T-helper 1 cell treated with Interleukin-12 subunit alpha and Interleukin-12 subunit beta and Interleukin-4 antibody, amounts not matched to agents 30 ng/mL and 1 ng/mL, for 36 hours (primary cell): ENCODE measurements around the gene ME3. TPM values are rescaled to one million over a fixed set of nuclear protein-coding genes. Genes with fewer than 3 reads are reported as not detected.
"Not testable (repeated sequence)": the region's sequence is repeated elsewhere in the genome, so short reads cannot be mapped to it uniquely, and the experiment has no call there.

ENCODE experiments used
- intact Hi-C: fragments of 100-400 bp; cut with micrococcal nuclease; formaldehyde crosslinking; loops from one replicate; pipeline ENCODE4 v1.15.1; 2024
- total RNA-seq: library from RNA; stranded (reverse); gene quantifications from 2 replicates; pipeline ENCODE4 v1.2.3, GENCODE V29; 2022

ME3 gene
- total RNA-seq, 1 donor from 2014 or later = 4.9 TPM

DNA sequence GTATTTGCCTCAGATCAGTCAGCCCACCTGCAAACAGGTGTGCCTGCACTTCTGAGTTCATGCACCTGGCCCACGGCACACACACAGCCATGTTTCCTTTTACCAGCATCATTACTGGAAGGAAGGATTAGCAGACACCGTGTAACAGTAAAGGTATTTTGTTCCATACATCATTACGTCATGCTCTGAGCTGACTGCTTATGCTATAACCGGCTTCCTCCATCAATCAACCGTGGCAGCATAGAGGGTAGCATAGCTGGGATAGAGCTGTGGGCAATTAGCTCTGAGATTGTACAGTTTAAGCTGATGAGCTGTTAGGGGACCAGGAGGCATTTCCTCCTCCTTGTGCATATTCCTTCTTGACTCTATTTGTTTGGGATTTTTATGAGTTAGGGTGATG is 102.4 kb downstream of the ME3 start:
- intact Hi-C loops = no loop called here

DNA sequence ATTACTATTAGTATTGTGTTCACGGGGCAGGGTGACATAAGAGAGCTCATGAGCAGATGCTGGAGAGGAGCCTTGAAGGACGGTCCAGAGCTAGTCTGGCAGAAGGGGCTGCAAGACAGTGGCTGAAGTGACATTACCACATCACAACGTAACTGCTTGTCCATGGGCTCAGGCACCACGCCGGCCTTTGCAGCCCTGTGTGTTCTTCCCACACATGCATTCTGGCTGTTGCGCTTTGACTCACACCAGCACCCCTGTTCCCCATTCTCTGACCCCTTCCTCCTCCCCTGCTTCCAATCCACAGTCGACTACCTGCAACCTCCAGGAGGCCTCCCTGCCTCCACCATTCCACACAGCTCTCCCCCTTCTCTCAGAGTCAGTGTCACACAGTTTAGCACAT is 103.3 kb downstream of the ME3 start:
- intact Hi-C loops = no loop called here

DNA sequence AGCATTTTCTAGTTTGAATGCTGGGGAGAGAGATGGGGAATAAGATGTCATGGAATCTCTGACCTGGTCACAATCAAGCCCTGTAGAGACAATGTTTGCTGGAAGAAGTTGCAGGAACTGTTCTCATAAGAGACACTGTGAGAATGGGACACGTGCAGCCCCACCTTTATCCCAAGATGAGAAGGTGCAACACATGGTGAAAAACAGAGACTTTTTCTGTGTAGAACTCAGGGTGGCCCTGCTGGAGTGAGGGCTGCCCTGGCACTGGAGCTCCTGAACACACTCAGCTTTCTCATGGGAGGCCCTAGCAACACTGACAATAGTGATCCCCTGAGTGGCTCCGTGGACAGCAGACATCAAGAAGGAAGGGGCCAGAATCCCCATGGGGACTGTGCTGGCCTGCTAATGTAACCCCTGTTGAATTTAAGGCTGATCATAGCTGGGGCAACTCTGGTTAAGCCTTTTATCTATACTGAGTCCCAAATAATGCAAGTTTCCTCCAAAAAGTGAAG is 106.6 kb downstream of the ME3 start:
- intact Hi-C loops = no loop called here

DNA sequence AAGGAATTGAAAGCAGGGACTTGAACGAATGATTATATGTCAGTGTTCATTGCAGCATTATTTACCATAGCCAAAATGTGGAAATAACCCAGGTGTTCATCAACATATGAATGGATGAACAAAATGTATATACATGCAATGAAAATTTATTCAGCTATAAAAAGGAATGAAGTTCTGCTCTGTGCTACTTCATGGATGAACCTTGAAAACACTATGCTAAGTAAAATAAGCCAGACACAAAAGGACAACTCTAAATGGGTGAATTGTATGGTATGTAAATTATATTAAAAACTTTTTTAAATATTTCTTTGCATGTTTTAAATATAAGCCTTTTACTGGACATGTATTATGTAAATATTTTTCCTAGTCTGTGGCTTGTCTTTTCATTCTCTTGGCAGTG is 107.0 kb downstream of the ME3 start:
- intact Hi-C loops = no loop called here

DNA sequence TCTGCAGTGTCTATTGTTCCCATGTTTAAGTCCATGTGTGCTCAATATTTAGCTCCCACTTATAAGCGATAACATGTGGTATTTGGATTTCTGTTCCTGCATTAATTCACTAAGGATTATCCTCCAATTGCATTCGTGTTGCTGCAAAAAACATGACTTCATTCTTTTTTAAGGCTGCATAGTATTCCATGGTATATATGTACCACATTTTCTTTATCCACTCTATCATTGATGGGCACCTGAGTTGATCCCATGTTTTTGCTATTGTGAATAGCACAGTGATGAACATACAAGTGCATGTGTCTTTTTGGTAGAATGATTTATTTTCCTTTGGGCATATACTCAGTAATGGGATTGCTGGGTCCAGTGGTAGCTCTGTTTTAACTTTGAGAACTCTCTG is 109.6 kb downstream of the ME3 start:
- intact Hi-C loops = not testable (repeated sequence)

- intact Hi-C loops = no loop called here
Measured at GRCh38 chr11:86559311-86559945, 113.0 kb downstream of the ME3 start.

GRCh38 chr11:86558841-86559240 is 113.6 kb downstream of the ME3 start:
- intact Hi-C loops = no loop called here

GRCh38 chr11:86558207-86558606 is 114.2 kb downstream of the ME3 start:
- intact Hi-C loops = no loop called here

- intact Hi-C loops = no loop called here
Measured at GRCh38 chr11:86555866-86556265, 116.5 kb downstream of the ME3 start.

- intact Hi-C loops = no loop called here
Measured at GRCh38 chr11:86555401-86555800, 117.0 kb downstream of the ME3 start.

DNA sequence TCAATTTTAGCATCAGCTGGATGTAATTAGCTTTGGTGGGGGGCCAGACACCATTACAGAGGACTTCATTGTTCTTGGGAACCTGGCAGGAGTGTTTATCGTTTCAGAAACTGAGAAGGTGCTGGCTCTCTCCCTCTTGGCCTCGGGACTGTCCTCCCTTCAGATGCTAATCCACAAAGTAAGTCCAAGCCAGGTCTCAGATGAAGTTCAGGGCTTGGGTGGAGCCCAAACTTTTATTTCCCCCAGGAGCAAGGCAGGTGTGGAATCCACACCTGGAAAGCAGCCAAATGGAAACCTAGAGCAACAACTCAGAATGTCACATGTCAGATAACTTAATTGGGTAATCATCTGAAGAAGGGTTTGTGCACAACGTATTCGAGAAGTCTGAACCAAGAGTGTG is 119.2 kb downstream of the ME3 start:
- intact Hi-C loops = no loop called here

- intact Hi-C loops = no loop called here
Measured at GRCh38 chr11:86551288-86552092, 120.9 kb downstream of the ME3 start.

DNA sequence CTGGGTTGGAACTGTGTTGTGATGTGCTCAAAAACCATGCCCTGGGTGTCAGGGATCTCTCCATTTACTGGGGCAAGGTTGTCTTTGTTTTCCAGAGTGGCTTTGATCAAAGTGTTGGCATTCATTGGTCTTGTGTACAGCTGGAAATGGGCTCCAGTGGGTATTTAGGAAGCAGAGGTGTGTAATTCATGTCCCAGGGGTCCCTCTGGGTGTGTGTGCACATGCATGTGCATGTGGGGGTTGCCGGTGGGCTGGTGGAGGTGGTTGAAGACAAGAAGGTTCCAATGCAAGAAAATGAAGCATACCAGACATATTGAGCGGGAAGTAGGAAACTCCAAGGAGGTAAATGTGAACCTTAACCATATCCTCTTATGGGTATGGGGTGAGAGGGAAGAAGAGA is 121.7 kb downstream of the ME3 start:
- intact Hi-C loops = no loop called here

GRCh38 chr11:86548271-86548917 is 124.0 kb downstream of the ME3 start:
- intact Hi-C loops = no loop called here

DNA sequence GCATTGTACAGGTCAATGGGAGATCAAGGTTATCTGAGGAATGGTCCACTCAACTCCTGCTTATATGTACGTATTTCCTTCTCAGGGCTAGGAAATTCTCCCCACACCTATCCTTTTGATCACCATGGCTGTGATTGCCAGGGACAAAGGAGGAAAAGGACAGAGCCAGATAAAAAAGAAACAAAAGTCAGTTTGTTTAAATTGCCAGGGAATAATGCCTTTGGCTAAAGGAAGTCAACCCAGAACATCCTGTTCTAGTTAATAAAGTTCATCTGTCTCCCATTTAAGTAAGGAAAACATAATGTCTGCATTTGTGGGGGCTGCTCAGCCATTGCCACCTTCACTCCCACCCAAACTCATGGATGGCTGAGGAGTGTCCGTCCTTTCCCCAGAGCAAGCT is 124.7 kb downstream of the ME3 start:
- intact Hi-C loops = no loop called here

DNA sequence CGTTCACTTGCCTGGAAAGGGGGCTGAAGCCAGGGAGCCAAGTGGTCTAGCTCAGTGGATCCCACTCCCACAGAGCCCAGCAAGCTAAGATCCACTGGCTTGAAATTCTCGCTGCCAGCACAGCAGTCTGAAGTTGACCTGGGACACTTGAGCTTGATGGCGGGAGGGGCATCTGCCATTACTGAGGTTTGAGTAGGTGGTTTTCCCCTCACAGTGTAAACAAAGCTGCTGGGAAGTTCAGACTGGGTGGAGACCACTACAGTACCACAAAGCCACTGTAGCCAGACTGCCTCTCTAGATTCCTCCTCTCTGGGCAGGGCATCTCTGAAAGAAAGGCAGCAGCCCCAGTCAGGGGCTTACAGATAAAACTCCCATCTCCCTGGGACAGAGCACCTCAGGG is 131.1 kb downstream of the ME3 start:
- intact Hi-C loops = not testable (repeated sequence)

DNA sequence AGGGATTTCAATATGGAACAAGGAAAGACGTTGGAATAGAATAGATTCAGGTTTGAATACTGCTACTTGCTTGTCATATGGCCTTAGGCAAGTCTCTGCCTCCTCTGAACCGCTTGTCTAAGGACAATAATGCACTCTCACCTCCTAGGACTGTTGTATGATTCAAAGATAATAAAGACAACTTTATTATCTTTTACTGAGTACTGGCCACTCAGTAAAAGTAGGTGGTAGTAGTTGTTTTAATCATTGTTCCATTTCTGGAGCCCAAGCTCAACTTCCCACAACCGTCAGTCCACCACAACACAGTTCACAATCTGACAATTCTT is 134.2 kb downstream of the ME3 start:
- intact Hi-C loops = no loop called here

DNA sequence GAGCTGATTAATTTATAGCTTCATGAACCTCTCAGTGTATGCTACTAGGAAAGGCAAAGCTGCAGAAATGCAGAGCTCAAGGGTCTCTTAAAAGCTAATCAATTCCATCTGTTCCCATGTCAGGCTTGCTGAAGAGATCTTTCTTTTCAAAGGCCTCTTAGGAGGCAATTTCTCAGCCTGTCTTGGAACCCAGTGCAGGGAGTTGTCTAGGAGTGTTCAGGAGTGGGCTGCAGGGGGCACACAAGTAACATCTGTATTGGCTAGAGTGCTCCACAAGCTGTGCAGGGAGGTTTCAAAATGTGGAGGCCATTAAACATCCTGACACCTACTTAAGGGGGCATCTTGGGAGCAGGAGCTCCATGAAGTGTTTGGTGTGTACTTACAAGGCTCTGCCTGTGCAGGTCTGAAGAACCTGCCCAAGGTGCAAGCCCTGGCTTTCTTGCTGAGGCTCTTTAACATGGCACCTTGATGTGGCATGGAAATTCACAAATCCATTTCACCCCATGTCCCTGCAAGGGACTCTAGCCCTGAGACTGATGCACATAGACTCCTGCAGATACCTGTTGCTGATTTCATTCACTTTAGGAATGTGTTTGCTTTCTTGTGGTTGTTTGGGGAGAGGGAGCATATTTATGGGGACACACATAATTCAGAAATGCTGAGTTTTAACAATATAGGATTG is 134.7 kb downstream of the ME3 start:
- intact Hi-C loops = no loop called here

- intact Hi-C loops = no loop called here
Measured at GRCh38 chr11:86535773-86536172, 136.6 kb downstream of the ME3 start.

GRCh38 chr11:86524620-86525352 is 147.6 kb downstream of the ME3 start:
- intact Hi-C loops = no loop called here
